Stimulated activated CD8-positive, alpha-beta memory T cell treated with anti-CD3 and anti-CD28 coated beads, Interleukin-4, amount 100 ng/mL, for 48 hours (primary cell): ENCODE data around the gene FBXW7.

Experiments used
- DNase-seq: peaks from one replicate; pipeline ENCODE4 v3.0.0-alpha.2; 2020

FBXW7 gene

DNA sequence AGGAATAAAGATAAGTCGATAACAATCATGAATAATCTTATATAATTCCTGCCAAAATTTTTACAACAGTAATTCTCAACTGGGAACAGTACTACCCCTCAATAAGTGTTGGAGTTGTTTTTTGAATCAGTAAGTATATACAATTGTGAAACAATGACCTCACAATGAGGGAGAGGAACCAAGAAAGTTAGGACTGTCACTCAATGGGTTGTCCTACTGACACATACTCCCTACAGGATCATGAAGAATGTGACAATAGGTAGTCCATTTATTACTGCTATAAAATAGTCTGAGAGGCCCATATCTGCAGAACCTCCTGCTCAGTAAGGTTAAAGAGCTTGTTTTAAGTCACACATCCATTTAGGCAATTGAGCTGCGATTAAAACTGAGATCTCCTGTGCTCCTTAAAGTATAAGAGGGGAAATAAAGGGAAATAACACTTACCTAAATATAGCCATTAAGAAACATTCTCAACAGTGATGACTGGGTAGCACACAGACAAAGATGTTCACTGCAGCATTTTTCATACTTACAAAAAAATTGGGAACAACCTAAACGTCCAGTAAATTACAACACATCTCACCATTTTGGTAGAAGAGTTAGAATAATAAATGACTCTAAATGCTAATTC is 26.2 kb downstream of the FBXW7 start:
- no peak for DNase-seq

DNA sequence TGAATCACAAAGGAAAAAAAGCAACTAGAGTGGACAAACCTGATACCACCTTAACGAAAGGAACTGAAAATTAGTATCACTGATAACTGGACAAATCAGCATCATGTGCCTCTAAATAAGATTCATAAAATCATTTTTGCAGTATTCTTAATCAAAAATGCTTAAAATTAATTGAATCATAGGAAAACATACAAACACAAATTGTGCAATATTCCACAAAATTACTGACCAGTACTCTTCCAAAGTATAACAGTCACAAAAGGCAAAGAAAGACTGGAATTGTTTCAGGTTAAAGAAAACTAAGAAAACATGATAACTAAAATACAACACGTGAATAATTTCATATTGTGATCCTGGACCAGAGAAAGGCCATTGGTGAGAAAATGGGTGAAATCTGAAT is 27.1 kb downstream of the FBXW7 start:
- no peak for DNase-seq

DNA sequence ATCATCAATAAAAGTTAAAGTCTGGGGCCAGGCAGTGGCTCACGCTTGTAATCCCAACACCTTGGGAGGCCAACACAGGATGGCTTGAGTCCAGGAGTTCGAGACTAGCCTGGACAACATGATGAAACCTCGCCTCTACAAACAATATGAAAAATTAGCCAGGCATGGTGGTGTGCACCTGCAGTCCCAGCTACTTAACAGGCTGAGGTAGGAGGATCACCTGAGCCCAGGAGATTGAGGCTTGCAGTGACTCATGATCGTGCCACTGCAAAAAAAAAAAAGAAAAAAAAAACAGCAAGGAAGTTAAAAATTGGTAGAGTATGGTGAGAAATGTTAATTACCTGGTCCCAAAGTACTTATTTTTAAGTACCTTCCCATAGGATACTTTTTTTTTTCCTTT is 27.5 kb downstream of the FBXW7 start:
- DNase-seq: no peak

DNA sequence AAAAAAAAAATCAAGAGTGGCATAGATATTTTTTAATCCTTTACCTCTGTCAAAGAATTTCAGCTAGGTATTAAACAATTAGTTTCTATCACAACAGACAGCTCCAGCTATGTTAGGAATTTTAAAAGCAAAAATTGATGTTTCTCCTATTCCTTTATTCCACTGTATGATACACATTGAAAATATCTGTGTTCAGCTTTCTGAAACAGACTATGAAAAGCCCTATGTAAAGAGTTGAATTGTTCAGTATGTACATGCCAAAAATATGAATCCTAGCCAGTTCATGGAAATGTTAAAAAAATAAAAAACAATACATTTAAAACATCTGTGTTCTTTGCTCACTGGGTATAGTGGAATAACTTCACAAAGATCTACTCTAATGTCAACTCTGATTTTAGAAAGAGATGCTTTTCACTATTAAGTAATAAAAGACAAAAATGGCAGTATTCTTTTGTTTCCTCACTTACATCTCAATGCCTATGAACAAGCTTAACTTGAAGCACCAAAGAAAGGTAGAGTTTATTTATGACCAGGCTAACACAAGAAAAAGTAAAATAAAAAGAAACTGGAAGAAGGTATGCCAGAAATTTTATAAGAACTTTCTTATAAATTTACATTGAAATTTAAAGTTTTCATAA is 32.1 kb downstream of the FBXW7 start:
- no peak for DNase-seq

DNA sequence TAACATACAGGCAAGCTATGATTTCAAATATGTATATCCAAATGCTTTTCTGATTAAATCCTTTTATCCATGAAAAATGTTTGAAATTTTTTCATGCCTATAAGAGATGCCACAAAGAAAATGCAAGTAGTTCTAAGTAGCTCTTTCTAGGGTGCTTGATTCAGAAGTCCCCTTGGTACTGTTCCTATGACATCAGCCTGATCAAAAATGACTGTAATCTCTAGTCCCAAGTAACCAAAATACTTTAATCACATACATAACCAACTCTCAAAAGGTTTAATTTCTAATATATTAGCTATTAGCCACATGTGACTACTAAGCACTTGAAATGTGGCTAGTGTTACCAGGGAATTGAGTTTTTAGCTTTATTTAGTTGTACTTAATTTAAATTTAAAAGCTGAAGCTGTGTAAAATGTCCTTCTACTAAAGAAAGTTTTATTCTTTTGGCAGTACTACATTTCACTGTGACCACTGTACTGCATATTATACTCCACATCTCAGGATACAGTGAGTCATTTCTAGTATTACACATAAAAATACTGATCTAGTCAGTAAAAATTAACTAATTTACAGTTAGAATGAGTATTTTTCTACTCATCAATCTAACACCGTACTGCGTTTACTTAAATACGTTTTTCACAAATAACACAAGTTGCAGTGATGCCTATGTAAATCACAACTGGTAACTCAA is 33.9 kb downstream of the FBXW7 start:
- no peak for DNase-seq

DNA sequence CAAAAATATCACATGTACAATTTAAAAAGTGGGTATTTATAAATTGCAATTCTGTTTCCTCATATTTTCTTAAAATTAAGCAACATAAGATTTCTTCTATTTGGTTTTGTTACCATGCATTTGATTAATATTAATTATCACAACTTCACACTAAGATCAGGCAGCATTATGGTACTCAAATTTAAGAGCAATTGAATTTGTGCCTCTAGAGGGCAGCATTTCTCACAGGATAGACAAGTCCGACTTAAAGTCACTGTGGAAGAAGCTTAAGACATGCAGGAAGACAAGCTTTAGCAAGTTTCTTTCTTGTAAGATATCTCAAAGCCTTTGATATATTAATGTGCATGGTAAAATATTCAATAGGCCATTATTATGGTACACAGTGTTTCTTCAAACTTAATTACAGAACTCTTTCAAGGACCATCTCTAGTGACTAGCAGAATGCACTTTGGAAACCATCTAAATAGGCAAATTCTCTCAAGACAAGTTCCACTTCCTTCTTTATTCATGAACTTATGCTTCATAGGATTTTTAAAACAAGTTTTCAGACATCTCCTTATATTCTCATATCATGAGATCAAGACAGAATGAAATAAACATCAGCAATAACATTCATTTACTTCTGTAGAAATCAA is 35.0 kb downstream of the FBXW7 start:
- peak; percentile 40 for DNase-seq

DNA sequence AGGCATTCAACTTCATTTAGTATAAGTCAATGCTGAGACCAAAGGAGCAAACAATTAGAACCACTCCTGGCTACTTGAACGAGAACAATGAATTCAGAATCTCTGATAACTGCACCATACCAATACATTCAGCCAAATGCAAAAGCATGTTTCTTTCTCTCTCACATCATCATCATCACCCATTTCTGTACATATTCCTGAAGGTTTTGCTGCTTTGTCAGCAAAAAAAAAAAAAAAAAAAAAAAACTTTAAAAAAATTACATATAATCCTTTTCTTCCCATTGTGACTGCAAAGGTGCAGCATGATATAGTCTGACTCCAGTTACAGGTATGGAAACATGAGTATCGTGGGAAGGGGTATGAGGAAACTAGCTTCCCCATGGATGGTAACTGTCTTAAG is 35.6 kb downstream of the FBXW7 start:
- DNase-seq: no peak

DNA sequence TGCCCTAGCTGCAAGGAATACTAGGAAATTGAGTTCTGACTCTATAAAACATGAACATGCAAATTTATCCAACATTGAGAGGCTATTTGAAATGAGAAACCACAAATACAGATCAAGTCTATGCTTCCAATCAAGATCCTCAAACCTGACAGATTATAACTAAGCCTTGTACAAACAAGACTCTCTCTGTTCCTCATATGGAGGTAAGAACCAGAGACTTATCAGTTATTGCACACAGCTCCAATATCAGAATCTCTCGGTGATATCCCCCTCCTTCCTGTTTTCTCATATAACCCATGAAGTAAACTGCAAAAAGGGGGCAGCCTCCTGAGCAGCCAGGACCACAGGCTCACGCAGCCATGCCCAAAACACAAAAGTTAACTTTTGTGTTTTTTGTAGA is 36.5 kb downstream of the FBXW7 start:
- no peak for DNase-seq

DNA sequence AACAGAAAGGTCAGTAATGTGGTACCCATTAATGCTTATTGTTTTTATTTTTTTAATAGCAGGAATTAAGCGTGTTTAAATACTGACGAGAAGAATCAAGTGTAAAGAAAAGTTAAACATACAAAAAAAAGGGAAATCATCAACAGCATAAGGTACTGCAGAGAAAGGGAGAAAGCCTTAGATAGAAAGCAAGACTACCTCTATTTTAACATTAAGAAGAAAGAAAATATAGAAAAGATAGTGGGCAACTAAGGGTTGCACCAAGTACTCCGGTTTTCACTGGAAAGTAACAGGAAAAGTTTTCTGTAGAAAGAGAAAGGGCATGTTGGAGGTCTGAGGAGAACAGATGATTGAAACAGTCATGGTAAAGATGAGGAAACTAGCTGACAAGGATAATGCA is 41.9 kb downstream of the FBXW7 start:
- no peak for DNase-seq

DNA sequence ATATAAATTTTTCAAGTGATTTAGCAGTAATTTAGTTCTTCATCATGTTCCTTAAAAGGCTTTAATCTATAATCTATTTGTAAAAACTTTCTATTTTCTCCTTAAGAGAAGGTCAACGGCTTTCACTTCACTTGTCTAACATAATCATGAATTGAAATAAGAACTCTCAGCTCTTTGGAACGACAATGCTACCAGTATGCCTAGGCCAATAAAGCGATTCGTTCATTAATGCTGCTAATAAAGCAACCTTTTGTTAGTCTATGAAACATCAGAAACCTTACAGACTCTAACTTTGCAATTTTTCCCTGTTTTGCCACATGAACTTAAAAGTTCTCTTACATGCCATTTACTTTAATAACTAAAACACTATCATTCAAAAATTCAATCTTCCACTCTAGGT is 47.6 kb downstream of the FBXW7 start:
- DNase-seq: no peak

DNA sequence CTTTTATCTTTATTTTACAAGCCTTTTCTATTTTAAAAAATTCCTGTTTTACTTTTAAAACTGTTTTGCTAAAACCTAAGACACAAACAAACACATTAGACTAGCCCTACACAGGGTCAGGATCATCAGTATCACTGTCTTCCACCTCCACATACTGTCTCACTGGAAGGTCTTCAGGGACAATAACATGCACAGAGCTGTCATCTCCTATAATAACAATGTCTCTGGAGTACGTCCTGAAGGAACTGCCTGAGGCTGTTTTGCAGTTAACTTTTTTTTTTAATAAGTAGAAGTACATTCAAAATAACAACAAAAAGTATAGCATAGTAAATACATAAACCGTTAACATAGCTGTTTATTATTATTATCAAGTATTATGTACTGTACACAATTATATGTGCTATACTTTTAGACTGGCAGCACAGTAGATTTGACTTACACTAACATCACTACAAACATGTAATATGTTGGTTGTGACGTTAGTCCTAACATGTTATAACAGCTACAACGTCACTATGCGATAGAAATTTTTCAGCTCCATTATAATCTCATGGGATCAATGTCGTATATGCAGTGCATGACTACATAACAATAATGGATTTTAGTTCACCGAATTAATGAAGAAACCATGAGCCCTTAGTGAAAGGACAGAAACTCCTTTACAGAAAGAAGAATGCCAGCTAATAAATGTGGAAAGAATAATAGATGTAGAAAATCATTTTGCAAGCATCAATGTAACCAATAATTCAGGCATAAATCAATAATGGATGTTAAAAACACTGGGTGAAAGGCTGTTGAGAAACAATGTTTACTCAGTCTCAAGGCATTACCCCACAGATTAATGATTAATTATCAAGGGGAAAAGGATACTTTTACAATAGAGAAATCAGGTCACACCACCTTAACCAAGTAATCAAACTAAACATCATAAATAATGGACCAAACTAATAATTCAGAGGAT is 49.2 kb downstream of the FBXW7 start:
- DNase-seq: no peak

DNA sequence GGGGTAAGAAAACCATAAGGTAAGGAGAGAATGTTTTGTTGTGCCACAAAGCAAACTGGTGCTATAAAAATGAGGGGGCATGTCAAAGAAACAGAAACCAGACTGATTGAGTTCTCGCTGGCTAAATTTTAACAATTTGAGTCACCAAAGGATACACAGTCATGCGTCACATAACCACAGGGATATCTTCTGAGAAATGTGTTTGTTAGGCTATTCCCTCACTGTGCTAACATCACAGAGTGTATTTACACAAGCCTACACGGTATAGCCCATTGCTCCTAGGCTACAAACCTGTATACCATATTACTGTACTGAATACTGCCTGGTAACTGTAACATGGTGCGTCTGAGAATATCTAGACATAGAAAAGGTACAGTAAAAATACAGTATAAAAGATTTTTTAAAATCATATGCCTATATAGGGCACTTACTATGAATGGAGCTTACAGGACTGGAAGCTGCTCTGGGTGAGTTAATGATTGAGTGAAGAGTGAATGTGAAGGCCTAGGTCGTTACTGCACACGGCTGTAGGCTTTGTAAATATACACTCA is 50.1 kb downstream of the FBXW7 start:
- DNase-seq: no peak

DNA sequence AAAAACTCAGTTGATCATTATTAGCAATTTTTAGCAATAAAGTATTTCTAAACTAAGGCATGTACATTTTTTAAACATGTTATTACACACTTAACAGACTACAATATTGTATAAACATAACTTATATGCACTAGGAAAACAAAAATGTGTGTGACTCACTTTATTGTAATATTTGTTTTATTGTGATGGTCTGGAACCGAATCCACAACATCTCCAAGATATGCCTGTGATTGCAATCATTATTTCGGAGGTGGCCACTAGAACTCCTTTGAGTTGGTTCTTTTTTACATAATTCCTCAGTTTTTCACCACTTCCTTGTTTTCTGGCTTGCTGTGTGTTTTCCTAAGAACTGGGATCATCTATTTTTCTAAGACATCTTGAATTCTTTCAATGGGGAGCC is 53.7 kb downstream of the FBXW7 start:
- no peak for DNase-seq

DNA sequence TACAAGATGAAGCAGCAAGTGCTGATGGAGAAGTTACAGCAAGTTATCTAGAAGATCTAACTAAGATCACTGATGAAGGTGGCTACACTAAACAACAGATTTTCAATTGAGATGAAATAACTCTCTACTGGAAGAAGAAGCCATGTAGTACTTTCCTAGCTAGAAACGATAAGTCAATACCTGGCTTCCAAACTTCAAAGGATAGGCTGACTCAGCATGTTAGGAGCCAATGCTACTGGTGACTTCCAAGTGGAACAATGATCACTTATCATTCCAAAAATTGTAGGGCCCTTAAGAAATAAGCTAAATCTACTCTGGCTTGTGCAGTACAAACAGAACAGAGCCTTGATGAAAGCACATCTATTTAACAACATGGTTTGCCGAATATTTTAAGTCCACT is 55.0 kb downstream of the FBXW7 start:
- no peak for DNase-seq

DNA sequence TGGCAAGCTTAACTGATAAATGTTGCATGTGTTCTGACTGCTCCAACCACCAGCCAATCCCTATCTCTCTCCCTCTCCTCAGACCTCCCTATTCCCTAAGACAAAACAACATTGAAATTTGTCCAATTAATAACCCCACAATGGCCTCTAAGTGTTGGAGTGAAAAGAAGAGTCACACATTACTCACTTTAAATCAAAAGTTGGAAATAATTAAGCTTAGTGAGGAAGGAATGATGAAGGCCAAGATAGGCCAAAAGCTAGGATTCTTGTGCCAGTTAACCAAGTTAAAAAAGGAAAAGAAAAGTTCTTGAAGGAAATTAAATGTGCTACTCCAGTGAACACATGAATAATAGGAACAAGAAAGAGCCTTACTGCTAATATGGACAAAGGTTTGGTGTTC is 55.6 kb downstream of the FBXW7 start:
- no peak for DNase-seq

DNA sequence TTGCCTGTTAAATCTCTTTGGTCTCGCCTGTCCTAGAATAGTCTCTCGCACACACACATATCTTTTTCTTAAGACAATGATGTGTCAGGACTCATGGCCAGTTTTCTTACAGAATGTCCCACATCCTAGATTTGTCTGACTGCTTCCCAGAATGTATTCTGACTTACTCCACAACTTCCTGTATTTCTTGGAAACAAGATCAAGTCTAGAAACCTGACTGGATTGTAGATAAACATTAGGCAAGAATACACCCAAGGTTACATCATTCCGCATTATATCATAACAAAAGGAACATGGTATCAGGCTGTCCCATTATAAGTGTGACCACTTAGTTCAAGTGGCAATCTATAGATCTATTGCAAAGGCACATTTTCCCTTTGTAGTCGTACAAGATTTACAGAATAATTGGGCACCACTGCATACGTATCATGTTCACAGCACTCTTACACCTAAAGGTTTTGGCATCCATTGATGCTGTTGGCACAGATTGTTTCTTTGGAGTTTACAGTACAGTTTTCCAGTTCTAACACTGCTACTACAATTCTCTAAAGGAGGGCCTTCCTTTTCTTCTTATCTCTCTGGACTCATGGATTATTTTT is 56.4 kb downstream of the FBXW7 start:
- no peak for DNase-seq

DNA sequence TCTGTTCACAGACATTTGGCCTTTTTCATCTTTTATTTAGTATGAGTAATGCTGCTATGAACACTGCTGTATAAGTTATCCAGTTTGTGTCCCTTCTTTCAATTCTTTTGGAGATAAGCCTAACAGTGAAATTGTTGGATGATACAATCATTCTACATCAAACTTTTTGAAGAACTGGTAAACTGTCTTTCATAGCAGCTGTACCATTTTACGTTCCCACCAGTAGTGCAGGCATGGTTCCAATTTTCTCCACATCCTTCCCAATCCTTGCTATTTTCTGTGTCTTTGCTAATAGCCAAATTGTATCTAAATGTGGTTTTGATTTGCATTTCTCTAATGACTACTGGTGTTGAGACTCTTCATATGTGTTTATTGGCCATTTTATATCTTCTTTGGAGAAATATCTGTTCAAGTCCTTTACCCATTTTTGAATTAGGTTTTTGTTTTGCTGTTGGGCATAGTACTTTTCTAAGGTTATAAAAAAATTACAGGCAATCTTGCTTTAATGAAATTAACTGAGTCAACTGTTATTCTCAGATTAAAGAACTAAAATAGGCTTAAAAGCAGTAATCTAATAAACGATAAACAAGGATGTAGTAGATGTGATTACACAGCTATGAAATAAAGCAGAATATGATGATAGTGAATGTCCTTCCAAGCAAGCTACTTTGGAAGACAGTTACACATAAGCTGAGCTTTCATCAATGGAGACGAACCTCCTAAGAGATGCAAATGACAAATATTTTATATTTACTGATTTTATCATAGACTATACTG is 57.2 kb downstream of the FBXW7 start:
- DNase-seq: no peak

DNA sequence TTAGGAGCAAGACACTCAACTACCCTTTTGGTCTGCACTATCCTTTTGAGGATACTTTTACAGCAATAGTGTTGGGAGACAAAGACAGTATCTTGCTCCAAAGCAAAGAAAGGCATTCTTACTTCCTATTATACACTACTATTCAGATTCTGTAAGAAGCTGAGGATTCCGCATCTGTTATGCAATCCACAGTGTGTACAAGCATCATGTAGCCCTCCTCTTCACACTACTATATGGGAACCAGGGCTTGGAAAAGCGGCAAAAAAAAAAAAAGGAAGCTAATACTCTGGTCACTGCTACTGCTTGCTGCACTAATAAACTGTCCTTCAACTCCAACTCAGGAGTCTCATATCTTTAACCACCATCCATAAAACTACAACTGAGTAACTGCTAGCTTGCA is 59.1 kb downstream of the FBXW7 start:
- DNase-seq: no peak

DNA sequence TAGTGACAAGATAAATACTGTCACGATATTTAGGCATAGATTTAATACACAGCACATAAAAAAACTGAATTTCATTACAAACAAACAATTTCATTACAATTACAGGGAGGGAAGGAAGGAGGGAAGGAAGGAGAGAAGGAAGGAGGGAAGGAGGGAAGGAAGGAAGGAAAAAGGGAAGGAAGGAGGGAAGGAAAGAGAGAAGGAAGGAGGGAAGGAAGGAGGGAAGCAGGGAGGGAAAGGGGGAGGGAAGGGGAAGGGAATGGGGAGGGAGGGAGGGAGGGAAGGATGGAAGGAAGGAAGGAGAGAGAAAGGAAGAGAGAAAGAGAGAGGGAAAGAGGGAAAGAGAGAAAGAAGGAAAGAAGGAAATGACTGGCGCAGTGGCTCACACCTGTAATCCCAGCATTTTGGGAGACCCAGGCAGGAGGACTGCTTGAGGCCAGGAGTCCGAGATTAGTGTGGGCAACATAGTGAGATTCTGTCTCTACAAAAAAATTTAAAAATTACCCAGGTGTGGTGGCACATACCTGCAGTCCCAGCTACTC is 64.6 kb downstream of the FBXW7 start:
- no peak for DNase-seq

DNA sequence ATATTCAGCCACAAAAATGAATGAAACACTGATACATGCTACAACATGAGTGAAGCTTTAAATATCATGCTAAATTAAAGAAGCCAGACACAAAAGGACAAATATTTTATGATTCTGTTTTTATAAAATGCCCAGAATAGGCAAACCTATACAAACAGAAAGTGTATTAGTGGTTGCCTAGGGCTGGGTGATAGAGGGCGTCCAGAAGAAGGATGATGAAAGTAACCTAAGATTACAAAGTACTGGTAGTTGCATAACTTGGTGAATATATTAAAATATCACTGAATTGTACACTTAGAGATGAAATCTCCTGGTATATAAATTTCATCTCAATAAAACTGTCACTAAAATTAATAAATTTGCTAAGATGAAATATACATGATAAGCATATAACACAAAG is 67.5 kb downstream of the FBXW7 start:
- no peak for DNase-seq

DNA sequence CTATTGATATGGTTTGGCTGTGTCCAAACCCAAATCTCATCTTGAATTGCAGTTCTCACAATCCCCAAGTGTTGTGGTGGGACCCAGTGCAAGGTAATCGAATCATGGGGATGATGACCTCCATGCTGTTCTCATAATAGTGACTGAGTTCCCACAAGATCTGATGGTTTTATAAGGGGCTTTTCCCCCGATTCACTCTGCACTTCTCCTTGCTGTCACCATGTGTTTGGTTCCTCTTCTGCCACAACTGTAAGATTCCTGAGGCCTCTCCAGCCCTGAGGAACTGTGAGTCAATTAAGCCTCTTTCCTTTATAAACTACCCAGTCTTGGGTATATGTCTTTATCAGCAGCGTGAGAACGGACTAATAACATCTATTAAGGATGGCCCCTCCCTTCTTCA is 68.8 kb downstream of the FBXW7 start:
- DNase-seq: no peak
